H1 (cell line): ENCODE measurements around the gene CELF4. TPM values are rescaled to one million over a fixed set of nuclear protein-coding genes. Genes with fewer than 3 reads are reported as not detected.

Experiments
- ASH2L ChIP-seq: fragments of 200-600, 300-600 bp; sonication (generic); IDR thresholded peaks from one replicate; pipeline ENCODE4 v1.7.1; 2017; ENCODE audit warnings: low read length
- CHD1 ChIP-seq: IDR thresholded peaks from 2 replicates; pipeline ENCODE4 v1.6.1; 2012; ENCODE audit warnings: low read depth, low read length, improper control_type of control experiment
- CTCF ChIP-seq, 3 experiments: IDR thresholded peaks; 1 replicate in 2 of 3; 2 replicates in 1 of 3; pipeline versions ENCODE4 v1.5.1 to v1.6.1; 2011; ENCODE audit warnings: low read length in 3 of 3, mild to moderate bottlenecking in 3 of 3, inconsistent platforms in 2 of 3, low read depth in 1 of 3, moderate library complexity in 1 of 3; ENCODE audit not compliant: insufficient read depth in 1 of 3; ENCODE audit errors: control extremely low read depth in 1 of 3
- E2F6 ChIP-seq: IDR thresholded peaks from 2 replicates; pipeline ENCODE4 v1.6.1; 2012; ENCODE audit warnings: inconsistent platforms
- EZH2 ChIP-seq: fragments of 200-600 bp; sonication (generic); IDR thresholded peaks from 2 replicates; pipeline ENCODE4 v1.7.1; 2012; ENCODE audit warnings: low read depth, mild to moderate bottlenecking, moderate library complexity, low read length, inconsistent platforms; ENCODE audit not compliant: severe bottlenecking
- HDAC2 ChIP-seq, 2 experiments: fragments of 300-600 bp in 1 of 2; sonication (generic) in 1 of 2; IDR thresholded peaks; 2 replicates each; pipeline ENCODE4 v1.6.1; 2011 to 2012; ENCODE audit warnings: low read depth in 2 of 2, low read length in 2 of 2, mild to moderate bottlenecking in 2 of 2, moderate library complexity in 2 of 2, borderline replicate concordance in 1 of 2, inconsistent platforms in 1 of 2
- KDM5A ChIP-seq: fragments of 200-600 bp; IDR thresholded peaks from 2 replicates; pipeline ENCODE4 v1.7.1; 2012; ENCODE audit warnings: mild to moderate bottlenecking, low read length, inconsistent platforms, mixed read lengths
- POU5F1 ChIP-seq: IDR thresholded peaks from 2 replicates; pipeline ENCODE4 v1.6.1; 2011; ENCODE audit warnings: low read depth, mild to moderate bottlenecking, low read length, moderate library complexity
- RAD21 ChIP-seq, 2 experiments: IDR thresholded peaks in 1 of 2; conservative IDR thresholded peaks in 1 of 2; 2 replicates each; pipeline ENCODE4 v1.6.1; 2011; ENCODE audit warnings: low read depth in 2 of 2, low read length in 2 of 2, improper control_type of control experiment in 1 of 2, inconsistent platforms in 1 of 2, mild to moderate bottlenecking in 1 of 2, moderate library complexity in 1 of 2
- RBBP5 ChIP-seq: IDR thresholded peaks from 2 replicates; pipeline ENCODE4 v1.7.1; 2012; ENCODE audit warnings: low read depth, mild to moderate bottlenecking, inconsistent platforms, low read length, moderate library complexity, borderline replicate concordance
- RXRA ChIP-seq: IDR thresholded peaks from 2 replicates; pipeline ENCODE4 v1.6.1; 2011; ENCODE audit warnings: low read depth, mild to moderate bottlenecking, low read length, moderate library complexity; ENCODE audit not compliant: insufficient read depth
- SIRT6 ChIP-seq: IDR thresholded peaks from one replicate; pipeline ENCODE4 v1.7.1; 2012; ENCODE audit warnings: low read length, inconsistent platforms
- SP2 ChIP-seq: IDR thresholded peaks from 2 replicates; pipeline ENCODE4 v1.6.1; 2012; ENCODE audit warnings: mild to moderate bottlenecking, low read length, inconsistent platforms
- SRF ChIP-seq: IDR thresholded peaks from 2 replicates; pipeline ENCODE4 v1.6.1; 2011; ENCODE audit warnings: mild to moderate bottlenecking, low read depth, low read length, moderate library complexity
- TAF1 ChIP-seq: IDR thresholded peaks from 2 replicates; pipeline ENCODE4 v1.6.1; 2011; ENCODE audit warnings: mild to moderate bottlenecking, low read depth, low read length
- TAF7 ChIP-seq: optimal IDR thresholded peaks from 2 replicates; pipeline ENCODE3; 2011; ENCODE audit warnings: low read depth, mild to moderate bottlenecking, inconsistent platforms, low read length, moderate library complexity, borderline replicate concordance
- USF2 ChIP-seq: IDR thresholded peaks from 2 replicates; pipeline ENCODE4 v1.6.1; 2011; ENCODE audit warnings: low read length, improper control_type of control experiment
- ZNF274 ChIP-seq: IDR thresholded peaks from 2 replicates; pipeline ENCODE4 v1.7.0; 2012; ENCODE audit warnings: low read length, borderline replicate concordance; ENCODE audit errors: extremely low read depth
- polyA plus RNA-seq, 7 experiments: library from polyadenylated mRNA; depleted of rRNA in 3 of 7; stranded (reverse) in 5 of 7; unstranded in 2 of 7; fragments of >200 nt in 5 of 7; fragments of 200-250 nt in 2 of 7; gene quantifications; 1 replicate in 5 of 7; 2 replicates in 1 of 7; 4 replicates in 1 of 7; pipeline versions ENCODE4 v1.2.1 to v1.2.3, GENCODE V29; 2011 to 2013; ENCODE audit warnings: missing spikeins in 2 of 7, mixed read lengths in 2 of 7
- total RNA-seq: library from RNA; stranded (reverse); fragmentation: NEBNext Ultra II Directional; extraction: Animal tissue kit (Norgen Biotek cat#: 25700); gene quantifications from 2 replicates; pipeline ENCODE4 v1.2.1, GENCODE V29; 2021

The CELF4 gene
- total and polyA plus RNA-seq, 2 of the 8 experiments (the other 6 are each of a cell fraction or from before 2014, with no cell fraction given), result 1.6 to 3.4 TPM

- TF ChIP-seq TAF1, result peak; percentile 40; the same call in 1 of the 2 replicates
- no peak; the same call in 1 of the 2 replicates for TF ChIP-seq E2F6
- TF ChIP-seq POU5F1, result no peak
- TF ChIP-seq SP2, result no peak
- TF ChIP-seq TAF7, result no peak
- peak in 1 of 2 experiments; percentile 43; a peak in 2 of 4 replicates for TF ChIP-seq RAD21 (IDR thresholded peaks at IDR 0.05 in 1 of 2, conservative IDR thresholded peaks at IDR 0.05 in 1 of 2; ENCODE audit: low read depth in 2 of 2, low read length in 2 of 2)
- TF ChIP-seq SIRT6, result no peak
- TF ChIP-seq SRF, result no peak
- TF ChIP-seq CHD1, result no peak
- no peak for TF ChIP-seq HDAC2 (IDR thresholded peaks at IDR 0.05; ENCODE audit: borderline replicate concordance in 1 of 2, low read depth in 2 of 2, low read length in 2 of 2)
- TF ChIP-seq RBBP5, result no peak
- TF ChIP-seq ASH2L, result peak; percentile 44
- no peak for TF ChIP-seq ZNF274
- TF ChIP-seq KDM5A, result no peak
- no peak for TF ChIP-seq USF2
- peak; percentile 57 to 79 (median 66) for TF ChIP-seq CTCF (IDR thresholded peaks at IDR 0.05; ENCODE audit: control extremely low read depth in 1 of 3, insufficient read depth in 1 of 3, low read depth in 1 of 3, low read length in 3 of 3)
- no peak for TF ChIP-seq EZH2
- TF ChIP-seq RXRA, result no peak
These were observed 80.4 kb downstream of the CELF4 start (continued) for GRCh38 chr18:37484983-37485834.
